ENCODE results near the gene LRRC7.

DNA sequence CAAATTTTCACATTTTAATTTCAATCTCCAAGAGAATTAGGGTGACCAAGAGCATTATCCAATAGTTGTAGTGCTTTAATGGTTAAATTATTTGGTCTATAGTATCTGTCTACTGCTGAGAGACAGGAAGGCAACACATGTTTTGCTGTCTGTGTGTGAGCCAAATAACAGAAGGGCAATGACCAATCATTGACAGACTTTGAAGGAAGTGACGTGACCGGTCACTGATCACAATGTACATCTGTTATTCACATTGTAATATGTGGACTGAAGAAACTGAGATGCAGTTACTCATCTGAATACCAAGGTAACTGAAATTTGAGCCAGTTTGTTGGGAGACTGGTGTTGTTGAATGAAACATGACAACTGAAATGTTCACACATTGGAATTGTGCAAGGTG lies 440.9 kb downstream of the LRRC7 start:
- TF ChIP-seq, protein P1, sequence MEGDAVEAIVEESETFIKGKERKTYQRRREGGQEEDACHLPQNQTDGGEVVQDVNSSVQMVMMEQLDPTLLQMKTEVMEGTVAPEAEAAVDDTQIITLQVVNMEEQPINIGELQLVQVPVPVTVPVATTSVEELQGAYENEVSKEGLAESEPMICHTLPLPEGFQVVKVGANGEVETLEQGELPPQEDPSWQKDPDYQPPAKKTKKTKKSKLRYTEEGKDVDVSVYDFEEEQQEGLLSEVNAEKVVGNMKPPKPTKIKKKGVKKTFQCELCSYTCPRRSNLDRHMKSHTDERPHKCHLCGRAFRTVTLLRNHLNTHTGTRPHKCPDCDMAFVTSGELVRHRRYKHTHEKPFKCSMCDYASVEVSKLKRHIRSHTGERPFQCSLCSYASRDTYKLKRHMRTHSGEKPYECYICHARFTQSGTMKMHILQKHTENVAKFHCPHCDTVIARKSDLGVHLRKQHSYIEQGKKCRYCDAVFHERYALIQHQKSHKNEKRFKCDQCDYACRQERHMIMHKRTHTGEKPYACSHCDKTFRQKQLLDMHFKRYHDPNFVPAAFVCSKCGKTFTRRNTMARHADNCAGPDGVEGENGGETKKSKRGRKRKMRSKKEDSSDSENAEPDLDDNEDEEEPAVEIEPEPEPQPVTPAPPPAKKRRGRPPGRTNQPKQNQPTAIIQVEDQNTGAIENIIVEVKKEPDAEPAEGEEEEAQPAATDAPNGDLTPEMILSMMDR (IDR thresholded peaks at IDR 0.05; ENCODE audit: low read length): no peak
- TF ChIP-seq EZH2 (IDR thresholded peaks at IDR 0.05; ENCODE audit: borderline replicate concordance, low read length): no peak
